ENCODE measurements around the gene MFRP.

Gene MFRP

GRCh38 chr11:119351232-119351631, 4.7 kb upstream of the MFRP start:
- no peak for TF ChIP-seq CTCF (conservative IDR thresholded peaks at IDR 0.05)
- no peak for TF ChIP-seq ZFX (IDR thresholded peaks at IDR 0.05)
- H3K27ac ChIP-seq = no peak overlapping the region

GRCh38 chr11:119350302-119350701, 3.8 kb upstream of the MFRP start:
- TF ChIP-seq ZFX (IDR thresholded peaks at IDR 0.05) (no peak), CTCF (conservative IDR thresholded peaks at IDR 0.05) (no peak)
- no peak overlapping the region for H3K27ac ChIP-seq

- H3K27ac ChIP-seq = no peak overlapping the region
- TF ChIP-seq CTCF (conservative IDR thresholded peaks at IDR 0.05) (no peak), ZFX (IDR thresholded peaks at IDR 0.05) (no peak)
Measured at GRCh38 chr11:119347940-119348605, 1.6 kb upstream of the MFRP start.

GRCh38 chr11:119347242-119347641, 737 bp upstream of the MFRP start:
- H3K27ac ChIP-seq = no peak overlapping the region
- TF ChIP-seq CTCF (conservative IDR thresholded peaks at IDR 0.05) = no peak
- TF ChIP-seq ZFX (IDR thresholded peaks at IDR 0.05) = no peak

- no peak for TF ChIP-seq ZFX (IDR thresholded peaks at IDR 0.05)
- TF ChIP-seq CTCF (conservative IDR thresholded peaks at IDR 0.05) = no peak
- H3K27ac ChIP-seq = no peak overlapping the region
Measured at GRCh38 chr11:119345685-119346084, 820 bp downstream of the MFRP start.

- H3K27ac ChIP-seq = no peak overlapping the region
- TF ChIP-seq ZFX (IDR thresholded peaks at IDR 0.05) = no peak
- TF ChIP-seq CTCF (conservative IDR thresholded peaks at IDR 0.05) = no peak
Measured at GRCh38 chr11:119344291-119345010, 2.1 kb downstream of the MFRP start.

GRCh38 chr11:119343726-119344125, 2.8 kb downstream of the MFRP start:
- H3K27ac ChIP-seq = no peak overlapping the region
- TF ChIP-seq ZFX (IDR thresholded peaks at IDR 0.05) = no peak
- TF ChIP-seq CTCF (conservative IDR thresholded peaks at IDR 0.05) = no peak
